ENCODE results near the gene MRTO4.

MRTO4 gene

DNA sequence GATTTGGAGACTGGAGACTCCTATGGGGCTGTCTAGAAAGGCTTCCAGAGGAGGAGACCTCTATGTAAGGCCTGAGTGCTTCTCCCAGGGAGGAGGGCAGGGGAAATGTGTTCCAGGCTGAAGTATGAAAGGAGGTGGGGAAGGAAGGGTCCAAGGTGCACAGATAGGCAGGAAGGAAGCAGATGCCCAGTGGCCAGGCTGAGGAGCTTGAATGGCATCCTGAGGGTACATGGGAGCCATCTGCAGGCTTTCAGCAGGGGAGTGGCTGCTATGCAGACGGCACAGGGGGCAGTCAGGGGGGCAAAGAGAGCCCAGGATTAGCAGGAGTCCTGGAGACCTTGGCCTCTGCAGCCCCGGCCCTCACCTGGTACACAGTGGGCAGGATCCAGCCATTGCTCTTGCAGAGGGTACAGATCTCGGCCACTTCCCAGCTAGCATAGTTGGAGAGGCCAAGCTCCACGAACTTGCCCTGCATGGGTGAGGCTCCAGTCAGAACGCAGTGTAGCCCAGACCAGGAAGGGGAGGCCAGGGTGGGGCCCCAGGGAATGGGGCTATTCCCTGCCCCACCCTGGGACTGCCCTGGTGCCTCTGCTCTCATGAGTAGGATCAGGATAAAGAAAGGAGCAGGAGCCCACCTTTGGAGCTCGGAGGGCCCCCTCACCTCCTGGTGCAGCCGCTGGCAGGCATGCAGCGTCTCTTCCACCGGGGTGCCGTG lies 56.3 kb downstream of the MRTO4 start:
- no peak overlapping the region for H3K9ac ChIP-seq (ENCODE audit: low read depth, low read length)
- H3K9me3 ChIP-seq (ENCODE audit: insufficient read depth, low read depth, low read length) = no peaks in the 10 kb centered on the region
- H3K27me3 ChIP-seq (ENCODE audit: insufficient read depth, low read length) = peaks cover 11% of the 10 kb centered on the region
- H3K4me1 ChIP-seq (ENCODE audit: insufficient read depth, low read length) = no peaks in the 10 kb centered on the region
- peaks cover 52% of the 10 kb centered on the region for H3K36me3 ChIP-seq (ENCODE audit: insufficient read depth, low read depth, low read length)
- no peak overlapping the region for H3K4me3 ChIP-seq (ENCODE audit: low read length)
- no peak overlapping the region for H3K27ac ChIP-seq (ENCODE audit: low read length)

DNA sequence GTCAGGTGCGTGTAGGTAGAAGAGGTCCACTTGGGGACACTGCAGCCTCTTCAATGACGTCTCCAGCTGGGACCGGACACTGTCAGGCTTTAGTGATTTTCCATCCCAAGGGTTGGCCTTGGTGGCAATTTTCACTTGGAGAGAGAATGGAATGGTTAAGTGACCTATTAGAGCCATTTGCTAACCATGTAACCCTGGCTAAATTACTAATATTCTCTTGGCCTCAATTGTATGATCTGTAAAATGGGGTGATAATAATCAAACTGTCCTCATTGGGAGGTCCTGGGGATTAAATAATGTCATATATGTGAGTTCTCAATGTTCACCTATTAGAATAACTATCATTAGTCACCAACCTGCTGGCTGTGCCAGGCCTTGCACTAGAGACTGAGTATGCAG lies 56.9 kb downstream of the MRTO4 start:
- Histone ChIP-seq H3K27ac (ENCODE audit: low read length) (no peak overlapping the region), H3K4me1 (ENCODE audit: insufficient read depth, low read length) (no peaks in the 10 kb centered on the region), H3K9ac (ENCODE audit: low read depth, low read length) (no peak overlapping the region), H3K27me3 (ENCODE audit: insufficient read depth, low read length) (peaks cover 11% of the 10 kb centered on the region), H3K9me3 (ENCODE audit: insufficient read depth, low read depth, low read length) (no peaks in the 10 kb centered on the region), H3K36me3 (ENCODE audit: insufficient read depth, low read depth, low read length) (peaks cover 47% of the 10 kb centered on the region), H3K4me3 (ENCODE audit: low read length) (no peak overlapping the region)

DNA sequence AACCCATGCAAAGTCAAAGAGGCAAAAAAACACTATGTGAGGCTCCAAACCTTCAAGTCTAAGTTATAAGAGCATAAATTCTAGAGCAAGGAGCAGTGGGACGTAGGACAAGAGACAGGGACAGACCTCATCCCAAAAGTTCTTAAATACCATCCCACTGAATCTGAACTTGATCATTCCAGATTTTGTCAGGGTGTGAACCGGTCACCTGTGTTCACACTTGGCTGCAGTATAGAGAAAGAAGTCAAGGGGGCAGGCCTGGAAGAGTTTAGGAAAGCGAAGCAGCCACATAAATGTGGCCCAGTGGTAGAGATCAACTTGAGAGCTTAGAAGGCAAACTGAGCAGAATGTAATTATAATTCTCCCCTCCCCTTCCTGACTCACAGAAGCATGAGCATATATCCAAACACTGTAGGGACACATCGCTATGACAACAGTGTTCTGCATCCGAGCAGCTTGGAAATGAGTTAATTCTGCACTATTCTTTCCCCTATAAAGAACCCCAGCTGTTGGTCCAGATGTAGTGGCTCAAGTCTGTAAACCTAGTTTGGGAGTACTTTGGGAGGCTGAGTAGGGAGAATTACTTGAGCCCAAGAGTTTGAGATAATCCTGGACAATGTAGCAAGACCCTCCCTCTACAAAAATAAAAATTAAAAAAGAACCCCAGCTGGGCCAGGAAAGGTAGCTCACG lies 57.7 kb downstream of the MRTO4 start:
- no peaks in the 10 kb centered on the region for H3K4me1 ChIP-seq (ENCODE audit: insufficient read depth, low read length)
- H3K9me3 ChIP-seq (ENCODE audit: insufficient read depth, low read depth, low read length) = no peaks in the 10 kb centered on the region
- H3K4me3 ChIP-seq (ENCODE audit: low read length) = no peak overlapping the region
- no peak overlapping the region for H3K27ac ChIP-seq (ENCODE audit: low read length)
- peaks cover 39% of the 10 kb centered on the region for H3K36me3 ChIP-seq (ENCODE audit: insufficient read depth, low read depth, low read length)
- peaks cover 11% of the 10 kb centered on the region for H3K27me3 ChIP-seq (ENCODE audit: insufficient read depth, low read length)
- H3K9ac ChIP-seq (ENCODE audit: low read depth, low read length) = no peak overlapping the region
